GM18507 (cell line): ENCODE data around the gene SLCO1A2.
"Not testable (repeated sequence)": the region's sequence is repeated elsewhere in the genome, so short reads cannot be mapped to it uniquely, and the experiment has no call there.

Experiments used
- DNase-seq: peaks from one replicate; pipeline ENCODE4 v3.0.0; 2011; ENCODE audit warnings: low read depth; ENCODE audit not compliant: insufficient read length; ENCODE audit errors: extremely low spot score
- FAIRE-seq: peaks from 2 replicates; lab custom pipeline; 2011; peaks lifted over from hg19 to GRCh38; lab: Jason Lieb, UNC

SLCO1A2 gene, protein sequence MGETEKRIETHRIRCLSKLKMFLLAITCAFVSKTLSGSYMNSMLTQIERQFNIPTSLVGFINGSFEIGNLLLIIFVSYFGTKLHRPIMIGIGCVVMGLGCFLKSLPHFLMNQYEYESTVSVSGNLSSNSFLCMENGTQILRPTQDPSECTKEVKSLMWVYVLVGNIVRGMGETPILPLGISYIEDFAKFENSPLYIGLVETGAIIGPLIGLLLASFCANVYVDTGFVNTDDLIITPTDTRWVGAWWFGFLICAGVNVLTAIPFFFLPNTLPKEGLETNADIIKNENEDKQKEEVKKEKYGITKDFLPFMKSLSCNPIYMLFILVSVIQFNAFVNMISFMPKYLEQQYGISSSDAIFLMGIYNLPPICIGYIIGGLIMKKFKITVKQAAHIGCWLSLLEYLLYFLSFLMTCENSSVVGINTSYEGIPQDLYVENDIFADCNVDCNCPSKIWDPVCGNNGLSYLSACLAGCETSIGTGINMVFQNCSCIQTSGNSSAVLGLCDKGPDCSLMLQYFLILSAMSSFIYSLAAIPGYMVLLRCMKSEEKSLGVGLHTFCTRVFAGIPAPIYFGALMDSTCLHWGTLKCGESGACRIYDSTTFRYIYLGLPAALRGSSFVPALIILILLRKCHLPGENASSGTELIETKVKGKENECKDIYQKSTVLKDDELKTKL

DNA sequence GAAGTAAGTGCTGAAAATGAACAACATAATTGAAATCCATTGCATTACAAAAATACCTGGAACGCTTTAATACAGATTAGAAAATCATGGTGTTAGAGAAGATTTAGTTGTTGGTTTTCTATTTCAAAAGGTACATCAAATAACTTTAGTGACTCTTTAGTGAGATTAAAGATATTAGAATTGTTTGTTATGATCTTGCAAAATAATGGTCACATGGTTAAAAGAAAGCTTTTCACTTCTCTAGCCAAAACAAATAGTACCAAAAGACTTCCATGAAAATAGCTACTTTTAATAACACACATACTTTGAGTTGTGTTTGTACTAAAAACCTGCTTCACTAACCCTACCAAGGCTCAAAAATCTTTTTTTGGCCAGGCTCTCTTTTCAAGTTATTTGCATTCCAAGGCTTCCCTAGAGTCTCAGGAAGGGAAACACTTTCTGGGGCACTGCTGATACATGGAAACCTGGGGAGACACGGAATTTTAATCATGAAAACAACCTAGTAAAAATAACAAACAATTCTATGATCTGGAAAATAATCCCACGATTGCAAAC, at the start of gene SLCO1A2:
Gene SLCO1A2, minus strand, starts transcription at position 147 of the 555 bp plus-strand sequence. CDS start 270 bp downstream, outside the sequence.
- FAIRE-seq (no peak), DNase-seq (no peak)

DNA sequence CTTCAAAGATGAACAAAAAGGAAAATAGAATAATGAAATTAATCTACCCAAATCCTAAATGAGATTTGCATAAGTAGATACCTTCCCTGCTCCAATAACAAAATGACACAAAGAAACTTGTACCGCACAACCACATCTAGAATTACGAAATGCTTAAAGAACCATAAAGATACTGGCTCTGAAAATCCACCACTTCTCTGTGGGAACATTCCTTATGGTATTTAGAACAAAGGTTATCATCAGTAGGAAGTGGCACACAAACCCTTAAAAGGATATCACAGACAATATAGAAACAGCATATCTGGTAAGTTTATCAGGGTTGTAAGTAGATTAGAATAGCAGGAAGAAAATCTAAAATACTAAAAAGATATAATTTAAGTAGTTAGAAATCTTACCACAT, 49.5 kb upstream of the SLCO1A2 start:
- DNase-seq = no peak

DNA sequence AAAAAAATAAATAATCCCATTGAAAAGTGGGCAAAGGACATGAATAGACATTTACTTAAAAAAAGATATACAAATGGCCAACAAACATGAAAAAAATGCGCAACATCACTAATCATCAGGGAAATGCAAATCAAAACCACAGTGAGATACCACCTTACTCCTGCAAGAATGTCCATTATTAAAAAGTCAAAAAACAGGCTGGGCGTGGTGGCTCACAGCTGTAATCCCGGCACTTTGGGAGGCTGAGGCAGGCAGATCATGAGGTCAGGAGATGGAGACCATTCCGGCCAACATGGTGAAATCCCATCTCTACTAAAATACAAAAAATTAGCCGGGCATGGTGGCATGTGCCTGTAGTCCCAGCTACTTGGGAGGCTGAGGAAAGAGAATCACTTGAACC, 46.6 kb upstream of the SLCO1A2 start:
- not testable (repeated sequence) for FAIRE-seq, DNase-seq

More for the DNA sequence above, 49.5 kb upstream of the SLCO1A2 start:
- FAIRE-seq = no peak

DNA sequence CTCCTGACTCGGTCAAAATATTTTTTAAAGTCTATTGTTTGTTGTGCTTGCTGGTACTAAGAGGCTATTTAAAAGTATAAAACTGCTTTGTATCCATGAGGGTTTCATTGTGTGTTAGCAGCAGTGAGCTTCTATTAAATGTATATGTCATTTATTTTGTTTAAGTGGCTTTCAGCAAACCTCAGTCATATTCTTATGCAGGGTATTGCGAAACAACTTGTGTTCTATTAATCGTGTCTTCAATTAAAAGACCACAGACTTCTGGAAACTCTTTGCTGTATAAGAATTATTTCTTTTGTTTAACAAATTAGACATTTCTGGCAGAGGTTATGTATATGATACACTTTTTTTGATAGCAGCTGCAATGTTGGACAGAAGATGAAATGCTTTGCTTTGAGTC, 44.5 kb upstream of the SLCO1A2 start:
- FAIRE-seq (no peak), DNase-seq (no peak)

DNA sequence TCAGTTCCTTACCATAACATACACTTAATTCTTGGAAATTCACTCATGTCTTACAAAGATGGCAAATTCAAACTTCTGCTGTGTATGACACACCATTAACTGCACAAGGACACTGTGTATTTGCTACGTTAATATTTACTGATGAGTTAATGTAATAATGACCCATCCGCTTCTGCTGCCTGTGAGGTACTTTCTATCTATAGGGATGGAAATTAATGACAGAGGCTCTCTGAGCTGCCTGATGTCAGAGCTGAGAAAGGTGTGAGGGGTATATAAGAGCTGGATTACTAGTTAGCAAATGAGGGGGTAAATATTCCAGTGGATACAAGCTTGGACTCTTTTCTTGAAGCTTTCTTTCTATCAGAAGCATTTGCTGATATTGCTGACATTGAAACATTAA, 37.9 kb upstream of the SLCO1A2 start, which contains the start of gene IAPP:
Gene IAPP, plus strand, starts transcription at position 301 of the 400 bp plus-strand sequence. CDS start 450 bp downstream, outside the sequence.
- FAIRE-seq (no peak), DNase-seq (no peak)

DNA sequence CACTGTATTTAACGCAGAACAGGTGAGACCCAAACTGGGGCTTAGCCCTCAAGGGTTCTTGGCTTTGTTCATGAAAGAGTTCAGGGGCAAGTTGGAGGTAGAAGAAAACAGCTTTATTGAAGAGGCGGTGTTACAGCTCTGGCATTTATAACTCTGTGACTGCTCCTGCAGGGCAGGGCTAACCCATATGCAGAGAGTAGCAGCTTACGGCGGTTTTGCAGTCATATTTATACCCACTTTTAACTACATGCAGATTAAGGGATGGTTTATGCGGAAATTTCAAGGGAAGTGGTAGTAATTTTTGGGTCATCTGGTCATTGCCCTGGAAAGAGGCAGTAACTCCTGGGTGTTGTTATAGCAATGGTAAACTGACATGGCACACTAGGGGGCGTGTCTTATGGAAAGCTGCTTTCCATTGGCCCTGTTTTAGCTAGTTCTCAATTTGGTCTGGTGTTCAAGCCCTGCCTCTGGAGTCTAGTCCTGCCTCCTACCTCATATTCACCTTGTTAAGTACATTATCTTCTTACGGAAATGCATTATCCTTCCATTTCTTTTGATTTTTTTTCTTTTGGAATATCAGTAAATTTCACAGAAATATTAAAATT, 36.2 kb upstream of the SLCO1A2 start:
- FAIRE-seq (no peak), DNase-seq (no peak)

DNA sequence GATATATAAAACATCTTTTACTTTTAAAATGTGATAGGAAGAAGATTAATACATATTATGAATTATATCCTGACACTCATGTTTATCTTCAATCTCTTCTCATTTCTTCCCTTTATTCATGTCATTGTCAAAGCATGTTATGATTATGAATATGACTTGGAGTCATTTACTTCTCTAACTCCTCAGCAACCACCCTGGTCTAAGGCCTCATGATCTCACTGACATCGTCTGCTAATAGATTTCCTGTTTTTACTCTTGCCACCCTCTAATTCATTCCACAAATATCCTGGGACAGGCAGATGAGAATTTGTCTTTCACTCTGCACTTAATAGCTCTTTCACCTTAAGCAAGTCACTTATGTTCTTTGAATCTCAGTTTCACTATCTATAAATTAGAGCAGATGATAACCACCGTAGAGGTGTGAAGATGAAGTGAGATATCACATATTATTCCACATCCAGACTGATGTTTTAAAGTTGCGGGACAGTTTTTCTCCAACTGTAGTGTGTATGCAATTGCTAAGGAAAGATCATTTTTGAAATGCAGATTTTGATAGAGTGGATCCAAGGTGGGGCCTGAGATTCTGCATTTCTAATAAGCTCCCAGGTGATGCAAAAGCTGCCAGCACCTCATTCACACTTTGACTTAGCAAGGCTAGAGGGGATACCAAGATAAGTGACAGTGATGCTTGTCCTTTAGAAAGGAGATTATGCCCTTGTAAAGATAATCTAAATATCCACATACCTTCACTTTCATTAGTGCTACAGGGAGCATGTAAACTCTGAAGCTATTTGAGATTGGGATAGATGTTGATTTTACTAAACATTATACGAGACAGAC, 34.6 kb upstream of the SLCO1A2 start:
- no peak for DNase-seq

DNA sequence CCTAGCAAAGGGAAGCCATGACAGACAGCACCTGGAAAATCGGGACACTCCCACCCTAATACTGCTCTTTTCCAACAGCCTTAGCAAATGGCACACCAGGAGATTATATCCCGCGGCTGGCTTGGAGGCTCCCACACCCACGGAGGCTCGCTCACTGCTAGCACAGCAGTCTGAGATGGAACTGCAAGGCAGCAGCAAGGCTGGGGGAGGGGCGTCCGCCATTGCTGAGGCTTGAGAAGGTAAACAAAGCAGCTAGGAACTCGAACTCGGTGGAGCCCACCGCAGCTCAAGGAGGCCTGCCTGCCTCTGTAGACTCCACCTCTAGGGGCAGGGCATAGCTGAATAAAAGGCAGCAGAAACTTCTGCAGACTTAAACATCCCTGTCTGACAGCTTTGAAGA, 25.9 kb upstream of the SLCO1A2 start:
- not testable (repeated sequence) for FAIRE-seq, DNase-seq

More for the DNA sequence above, 34.6 kb upstream of the SLCO1A2 start:
- no peak for FAIRE-seq

DNA sequence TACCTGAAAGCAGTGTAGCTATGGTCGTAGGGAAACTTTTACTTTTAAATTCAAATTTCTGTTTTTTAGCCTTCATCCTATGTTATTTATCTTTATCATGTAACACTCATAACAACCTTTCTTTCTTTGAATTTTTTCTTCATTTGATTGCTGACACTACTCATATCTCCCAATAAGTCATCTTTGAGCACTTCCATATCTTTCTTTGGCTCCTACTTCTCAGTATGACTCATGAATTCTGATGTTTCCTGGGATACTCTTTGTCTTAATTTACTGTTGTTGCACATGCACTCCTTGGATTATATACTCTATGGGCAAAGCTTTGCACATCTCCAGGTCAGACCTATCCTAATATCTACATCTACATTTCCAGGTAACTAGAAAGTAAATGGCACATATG, 19.9 kb upstream of the SLCO1A2 start:
- FAIRE-seq = no peak
- DNase-seq = no peak

DNA sequence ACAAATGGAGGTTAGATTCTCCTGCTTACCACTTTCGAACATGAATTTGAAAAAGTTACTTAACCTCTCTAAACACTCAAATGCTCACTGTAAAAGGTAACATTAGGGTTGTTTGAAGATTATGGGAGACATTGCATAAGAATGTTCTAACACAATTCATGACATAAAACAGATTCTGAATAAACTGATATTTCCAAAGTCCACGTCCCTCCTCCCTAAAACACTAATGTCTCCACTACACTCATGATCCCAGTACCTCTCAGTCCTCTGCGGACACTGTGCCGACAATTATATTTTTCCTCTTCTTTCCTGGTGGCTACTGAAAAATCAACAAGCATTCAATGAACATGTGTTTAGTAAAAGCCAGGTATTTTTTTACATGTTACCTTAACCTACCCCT, 19.2 kb upstream of the SLCO1A2 start:
- no peak for DNase-seq
- FAIRE-seq = no peak

DNA sequence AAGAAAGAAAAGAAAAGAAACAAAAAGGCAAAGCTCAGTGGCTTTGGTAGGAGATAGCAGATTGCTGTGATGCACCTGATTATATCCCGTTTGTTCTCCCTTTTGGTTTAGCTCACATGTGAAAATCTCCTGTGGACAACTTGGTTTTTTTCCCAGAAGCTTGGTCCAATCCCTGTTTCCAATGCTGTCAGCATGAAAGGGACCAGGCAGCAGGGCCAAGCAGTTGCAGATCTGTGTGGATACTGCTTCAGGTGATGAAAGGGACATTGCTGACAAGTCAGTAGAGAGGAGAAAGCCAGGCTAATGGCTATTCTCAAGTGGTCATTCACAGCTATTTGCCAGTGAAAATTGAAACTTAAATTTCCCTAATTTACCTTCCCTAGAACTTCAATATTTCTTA, 18.8 kb upstream of the SLCO1A2 start:
- no peak for FAIRE-seq
- DNase-seq = no peak

DNA sequence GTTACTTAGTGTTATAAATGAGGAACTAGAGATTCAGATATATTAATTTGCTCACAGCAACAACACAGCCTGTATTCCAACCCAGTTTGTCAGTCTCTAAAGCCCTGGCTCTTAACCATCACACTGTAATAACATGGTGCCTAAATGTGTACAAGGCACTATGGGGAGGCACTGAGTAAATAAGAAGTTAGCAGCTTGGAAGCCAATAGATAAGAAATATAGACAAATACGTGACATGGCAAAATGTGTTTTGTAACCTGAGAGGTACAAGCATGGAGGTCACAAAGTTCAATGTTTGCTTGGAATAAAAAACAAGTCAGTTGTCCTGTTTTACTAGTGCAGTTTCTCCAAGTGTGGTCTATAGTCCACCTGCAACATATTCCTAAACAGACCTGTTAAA, 16.3 kb upstream of the SLCO1A2 start:
- no peak for FAIRE-seq
- DNase-seq = no peak

DNA sequence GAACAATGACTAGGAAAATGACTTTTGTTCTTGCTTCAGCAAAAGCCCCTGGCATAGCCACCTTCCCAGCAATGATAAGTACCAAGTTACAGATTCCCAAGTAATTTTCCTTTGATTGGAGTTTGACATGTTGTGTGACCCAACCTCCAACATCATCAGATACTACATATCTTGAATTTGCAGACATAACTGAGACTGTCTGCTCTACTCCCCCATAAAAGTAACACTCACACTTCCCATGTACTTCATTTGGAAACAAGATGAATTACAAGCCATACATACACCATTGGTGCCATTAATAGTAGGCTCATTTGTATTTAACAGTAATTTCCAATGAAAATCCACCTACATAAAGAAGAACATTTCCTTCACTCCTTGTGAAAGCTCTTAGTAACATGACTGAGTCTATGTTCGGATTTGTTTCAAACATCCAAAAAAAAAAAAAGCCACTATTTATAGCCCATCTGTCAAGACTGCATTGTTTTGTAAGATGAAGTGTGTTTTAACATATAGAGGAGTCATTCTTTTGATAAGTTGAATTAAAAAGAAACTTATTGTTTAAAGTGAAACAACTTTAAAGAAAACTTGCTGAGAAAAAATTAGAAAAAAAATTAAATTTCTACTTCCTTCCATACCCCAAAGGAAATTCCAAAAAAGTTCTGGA, 12.0 kb upstream of the SLCO1A2 start:
- FAIRE-seq (no peak), DNase-seq (no peak)

DNA sequence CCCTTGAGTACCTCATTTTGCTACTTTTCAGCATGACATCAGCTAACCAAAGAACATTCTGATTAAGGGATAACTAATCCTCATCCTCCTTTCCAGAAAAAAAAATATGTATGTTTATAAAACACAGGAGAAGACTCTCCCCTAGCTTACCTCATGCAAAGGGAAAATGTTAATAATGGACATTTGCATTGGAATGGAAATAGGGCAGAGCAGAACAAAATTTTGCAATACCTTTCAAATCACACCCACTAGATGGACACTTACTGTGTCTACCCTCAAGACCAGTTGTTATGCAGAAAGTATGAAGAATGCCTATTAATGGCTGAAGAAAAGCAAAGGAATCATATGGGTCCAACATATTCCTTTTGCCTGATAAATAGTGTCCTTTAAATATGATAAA, 8.9 kb upstream of the SLCO1A2 start:
- FAIRE-seq (no peak), DNase-seq (no peak)

DNA sequence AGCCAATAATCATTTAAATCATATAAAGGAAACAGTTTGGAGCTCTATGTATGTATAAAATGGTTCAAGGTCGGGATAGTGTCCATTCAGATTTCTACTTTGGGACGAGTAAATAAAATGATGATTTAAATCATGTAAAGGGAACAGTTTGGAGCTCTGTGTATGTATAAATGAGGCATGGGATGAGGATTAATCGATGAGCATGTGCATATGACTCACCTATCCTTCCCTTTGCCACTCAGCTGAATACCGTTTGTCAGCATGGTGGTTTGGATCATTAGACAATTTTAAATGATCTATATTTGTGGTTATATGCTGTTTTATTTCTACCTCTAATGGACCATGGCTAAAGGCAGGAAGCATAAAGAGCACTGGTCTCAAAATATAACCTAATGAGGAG, 7.1 kb upstream of the SLCO1A2 start:
- FAIRE-seq (no peak), DNase-seq (no peak)

DNA sequence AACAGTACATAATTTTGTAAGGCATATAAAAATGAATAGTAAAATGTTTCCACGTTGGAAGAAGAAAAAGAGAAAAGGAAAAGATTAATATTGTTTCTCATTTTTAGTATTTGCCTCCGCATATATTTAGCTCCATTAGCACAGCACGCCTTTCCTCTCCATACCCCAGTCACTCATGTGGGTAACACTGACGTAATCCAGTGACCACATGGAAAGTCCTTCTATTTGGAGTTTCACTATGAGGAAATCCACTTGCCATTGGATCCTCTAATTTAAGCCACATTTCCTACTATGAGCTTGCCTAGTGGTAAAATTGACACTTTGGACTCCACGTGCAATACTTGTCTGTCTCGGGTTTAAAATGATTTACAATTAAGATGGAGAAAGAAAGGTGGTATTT, 5.7 kb upstream of the SLCO1A2 start:
- no peak for DNase-seq
- no peak for FAIRE-seq

DNA sequence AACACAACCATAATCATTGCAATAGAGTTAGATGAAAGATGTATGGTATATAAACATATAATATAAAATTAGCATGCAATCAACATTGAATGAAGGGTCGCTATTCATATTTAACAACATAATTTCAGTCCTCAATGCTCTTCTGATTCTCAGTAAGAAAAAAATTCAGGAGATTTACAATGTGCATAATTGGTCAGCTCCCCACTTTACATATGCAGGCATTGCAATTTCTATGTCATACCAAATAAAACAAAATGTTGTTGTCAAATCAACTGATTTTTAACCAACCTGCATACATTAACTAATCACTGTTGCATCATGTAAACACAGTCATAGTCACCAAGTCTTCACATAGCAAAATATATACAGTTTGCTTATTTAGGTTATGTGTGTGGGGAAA, 5.2 kb upstream of the SLCO1A2 start:
- FAIRE-seq = no peak
- no peak for DNase-seq

DNA sequence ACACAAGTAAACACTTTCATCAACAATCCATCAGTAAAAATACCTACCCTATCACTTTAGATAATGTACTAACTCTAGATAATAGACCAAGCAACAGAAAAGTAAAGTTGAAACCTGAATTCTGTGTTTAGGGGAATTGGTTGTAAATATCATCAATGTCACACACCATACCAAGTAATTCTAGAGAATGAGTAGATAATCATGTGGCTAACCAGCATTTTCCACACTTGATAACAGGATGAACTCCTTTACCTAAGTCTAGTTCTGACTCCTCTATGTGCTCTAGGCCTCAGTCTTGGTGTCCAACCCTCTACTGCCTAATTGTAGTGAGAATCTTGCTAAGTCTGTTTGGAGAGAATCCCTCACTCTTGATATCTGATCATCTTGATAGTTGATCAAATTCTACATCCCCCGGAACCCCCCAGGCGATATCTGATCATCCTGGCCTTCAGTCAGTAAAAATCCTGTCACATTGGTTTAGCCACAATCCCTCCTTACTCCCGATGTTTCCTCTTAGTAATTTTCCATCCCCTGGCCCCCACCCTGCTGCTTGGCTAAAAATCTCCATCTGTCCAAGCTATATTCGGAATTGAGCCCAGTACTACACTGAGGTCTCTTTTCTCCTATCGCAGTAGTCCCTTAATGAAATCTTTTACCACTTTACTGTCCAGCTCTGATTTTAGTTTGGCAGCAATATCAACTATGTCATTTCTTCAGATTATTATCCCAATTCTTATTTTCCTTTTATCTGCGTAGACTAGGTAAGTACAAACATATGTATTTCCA, 3.4 kb upstream of the SLCO1A2 start:
- FAIRE-seq (no peak), DNase-seq (no peak)
